Fibroblast of the aortic adventitia (primary cell): Measurements from ENCODE around the gene KCNJ10. TPM values are rescaled to one million over a fixed set of nuclear protein-coding genes. Genes with fewer than 3 reads are reported as not detected.

Experiments used
- DNase-seq: peaks from one replicate; pipeline ENCODE4 v3.0.0-alpha.2; 2010; ENCODE audit warnings: low read depth
- H3K4me3 ChIP-seq: 2 replicates; pipeline ENCODE4 v1.5.1; 2011; ENCODE audit warnings: low read depth, mild to moderate bottlenecking, control low read depth, low read length, moderate library complexity
- CTCF ChIP-seq: IDR thresholded peaks from 2 replicates; pipeline ENCODE4 v1.5.1; 2011; ENCODE audit warnings: mild to moderate bottlenecking, low read length, control low read depth, inconsistent platforms; ENCODE audit not compliant: insufficient read depth
- total RNA-seq: library from RNA; depleted of rRNA; stranded (reverse); fragments of >200 nt; gene quantifications from 2 replicates; pipeline ENCODE4 v1.2.3, GENCODE V29; 2012; ENCODE audit warnings: low replicate concordance

Gene KCNJ10
- total RNA-seq, 1 donor, result not detected

- peak; percentile 89 for DNase-seq
- TF ChIP-seq CTCF, result no peak
Measured at GRCh38 chr1:160098852-160099561, 29.0 kb upstream of the KCNJ10 start.

GRCh38 chr1:160097911-160098851, 28.2 kb upstream of the KCNJ10 start, which contains the start of gene IGSF8:
Gene IGSF8 (minus strand): TSS chr1:160098619. CDS start chr1:160098472, 147 bp downstream.
- H3K4me3 ChIP-seq, result peak within 1 kb of the TSS; percentile 77
- no peak for TF ChIP-seq CTCF
- peak; percentile 74 for DNase-seq

More at GRCh38 chr1:160098852-160099561, 29.0 kb upstream of the KCNJ10 start:
- H3K4me3 ChIP-seq, result peak overlapping the region; percentile 71

GRCh38 chr1:160097151-160097910, 27.4 kb upstream of the KCNJ10 start:
- H3K4me3 ChIP-seq, result peak overlapping the region; percentile 77
- no peak for DNase-seq
- TF ChIP-seq CTCF, result no peak

GRCh38 chr1:160096274-160097116, 26.5 kb upstream of the KCNJ10 start:
- no peak for TF ChIP-seq CTCF
- no peak overlapping the region for H3K4me3 ChIP-seq
- DNase-seq, result peak; percentile 49

- DNase-seq, result no peak
- TF ChIP-seq CTCF, result no peak
- H3K4me3 ChIP-seq, result no peak overlapping the region
Measured at GRCh38 chr1:160095382-160096105, 25.6 kb upstream of the KCNJ10 start.
